GOT3 (cell line): Measurements from ENCODE around the gene FBXO31.
"Not testable (repeated sequence)": the region's sequence is repeated elsewhere in the genome, so short reads cannot be mapped to it uniquely, and the experiment has no call there.

ENCODE experiments used
- DNase-seq: peaks from one replicate; lab custom pipeline; 2025; ENCODE audit warnings: mixed read lengths; lab: John Stamatoyannopoulos, UW

Gene FBXO31

GRCh38 chr16:87362828-87363559 lies 20.6 kb downstream of the FBXO31 start:
- DNase-seq = not testable (repeated sequence)

DNA sequence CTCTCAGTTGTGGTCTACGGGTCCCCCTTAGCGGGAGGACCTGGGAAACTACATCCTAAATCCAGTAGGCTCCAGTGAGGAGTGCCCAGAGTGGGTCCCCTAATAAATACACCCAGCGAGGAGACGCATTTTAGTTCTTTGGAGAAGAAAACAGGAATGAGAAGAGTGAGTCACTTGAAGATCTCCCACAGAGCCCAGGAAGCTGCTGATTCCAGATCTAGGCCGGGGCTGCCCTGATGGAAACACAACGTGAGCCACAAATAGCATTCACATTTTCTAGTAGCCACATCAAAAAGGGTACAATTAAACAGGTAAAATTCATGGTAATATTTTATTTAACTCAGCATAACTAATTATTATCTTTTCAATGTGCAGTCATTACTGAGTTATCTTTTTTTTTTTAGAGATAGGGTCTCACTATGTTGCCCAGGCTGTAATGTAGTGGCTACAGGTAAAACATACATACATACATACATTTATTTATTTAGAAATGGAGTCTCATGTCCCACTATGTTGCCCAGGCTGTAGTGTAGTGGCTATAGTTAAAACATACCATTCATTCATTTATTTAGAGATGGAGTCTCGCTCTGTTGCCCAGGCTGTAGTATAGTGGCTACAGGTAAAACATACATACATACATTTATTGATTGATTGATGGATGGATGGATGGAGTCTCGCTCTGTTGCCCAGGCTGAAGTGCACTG lies 21.5 kb downstream of the FBXO31 start:
- no peak for DNase-seq

DNA sequence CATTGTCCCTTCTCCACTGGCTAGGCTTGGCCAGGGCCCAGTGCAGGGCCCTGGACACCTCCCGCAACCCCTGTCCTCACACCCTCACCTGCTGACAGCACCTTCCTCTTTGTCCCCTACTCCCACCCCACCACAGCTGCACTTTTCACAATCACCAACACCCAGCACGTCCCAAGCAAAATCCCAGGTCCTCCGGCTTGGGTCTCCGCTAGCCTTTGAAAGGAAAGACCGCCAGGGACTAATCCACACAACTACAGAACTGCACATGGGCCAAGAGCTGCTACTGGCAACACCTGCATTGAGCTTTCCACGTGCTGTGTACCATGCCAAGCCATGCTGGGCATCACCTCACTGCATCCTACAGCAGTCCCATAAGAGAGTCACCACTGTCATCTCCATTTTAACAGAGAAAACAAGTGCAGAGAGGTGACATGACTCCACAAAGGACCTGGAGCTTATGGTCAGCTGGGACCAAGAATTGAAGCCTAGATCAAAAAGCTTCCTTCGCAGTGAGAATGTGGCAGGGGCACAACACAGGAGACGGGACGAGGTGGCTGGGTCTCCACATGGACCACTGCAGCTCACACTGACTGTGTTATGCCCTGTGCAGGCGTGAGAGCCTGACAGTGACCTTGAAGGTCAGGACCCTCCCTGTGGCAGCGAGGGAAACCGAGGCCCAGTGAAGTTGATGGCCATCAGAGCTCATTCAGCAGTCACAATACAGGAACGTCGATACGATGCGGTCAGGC lies 22.5 kb downstream of the FBXO31 start:
- no peak for DNase-seq

DNA sequence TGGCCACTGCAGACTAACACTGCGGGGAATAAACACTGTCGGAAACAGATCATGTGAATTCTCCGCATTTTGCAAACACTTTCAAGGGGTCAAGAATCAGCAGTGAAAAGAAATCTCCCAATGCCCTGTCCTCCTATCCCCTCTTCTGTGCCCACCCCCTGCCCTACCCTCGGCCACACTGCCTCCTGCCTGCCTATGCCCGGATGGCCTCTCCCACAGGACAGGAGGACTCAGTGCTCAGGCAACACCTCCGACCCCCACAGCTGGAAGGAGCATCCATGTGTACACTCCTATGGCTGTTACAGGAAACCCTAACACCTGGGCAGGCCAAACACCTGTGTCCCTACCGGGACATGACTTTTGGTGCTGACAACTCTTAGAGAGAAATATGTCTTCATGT lies 24.5 kb downstream of the FBXO31 start:
- no peak for DNase-seq

DNA sequence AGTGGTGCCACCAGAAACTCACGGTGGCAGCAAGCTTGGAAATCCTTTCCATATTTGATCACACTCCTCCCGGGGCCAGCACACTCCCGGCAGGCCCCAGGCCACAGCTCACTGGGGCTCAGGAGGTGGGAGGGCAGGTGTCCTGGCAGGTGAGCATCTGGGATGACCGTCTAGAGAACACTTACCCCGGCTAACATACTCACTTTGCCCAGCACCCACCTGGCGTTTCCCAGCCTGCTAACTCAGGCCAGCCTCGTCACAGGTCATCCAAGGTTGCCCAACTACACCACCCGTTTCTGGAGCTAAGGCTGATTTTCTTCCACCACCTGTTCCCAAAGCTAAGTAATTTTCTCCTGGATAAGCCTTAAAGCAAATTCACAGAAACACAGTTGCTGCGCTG lies 24.9 kb downstream of the FBXO31 start:
- no peak for DNase-seq

GRCh38 chr16:87358250-87358649 lies 25.3 kb downstream of the FBXO31 start:
- no peak for DNase-seq

DNA sequence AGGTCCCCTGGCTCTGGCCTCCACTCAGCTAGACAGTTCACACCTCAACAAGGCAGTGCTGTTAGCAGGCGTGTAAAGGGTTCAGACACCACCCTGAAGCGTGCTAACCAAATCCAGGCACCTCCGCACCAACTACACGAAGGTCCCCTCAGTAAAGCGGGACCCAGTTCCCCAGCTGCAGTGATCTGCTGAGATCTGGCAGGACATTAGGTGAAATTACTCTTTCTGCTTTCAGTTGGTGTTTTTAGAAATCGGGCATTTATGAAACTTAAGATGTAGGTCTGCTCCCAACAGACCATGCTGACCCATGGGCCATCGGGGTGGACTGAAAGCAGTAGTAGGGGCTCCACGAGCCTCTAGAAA lies 27.1 kb downstream of the FBXO31 start:
- no peak for DNase-seq

GRCh38 chr16:87353613-87354012 lies 30.0 kb downstream of the FBXO31 start:
- no peak for DNase-seq

DNA sequence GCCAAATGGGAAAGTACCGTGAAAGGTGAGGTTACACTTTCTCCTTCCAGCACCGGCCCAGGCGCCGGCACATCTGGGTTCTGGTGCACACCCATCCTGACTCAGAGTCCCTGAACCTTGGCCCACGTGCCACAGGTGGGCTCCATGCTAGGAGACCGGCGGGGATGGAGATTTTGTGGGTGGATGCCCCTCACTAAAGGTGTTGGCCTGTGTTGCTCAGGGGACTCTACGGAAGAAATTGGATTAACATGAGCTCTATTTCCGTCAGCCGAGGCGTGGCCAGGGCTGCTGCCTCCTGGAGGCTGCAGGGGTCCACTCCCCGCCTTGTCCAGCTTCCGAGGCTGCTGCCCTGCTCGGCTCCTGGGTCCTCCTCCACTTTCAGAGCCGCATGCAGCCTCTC lies 30.8 kb downstream of the FBXO31 start:
- DNase-seq = no peak

DNA sequence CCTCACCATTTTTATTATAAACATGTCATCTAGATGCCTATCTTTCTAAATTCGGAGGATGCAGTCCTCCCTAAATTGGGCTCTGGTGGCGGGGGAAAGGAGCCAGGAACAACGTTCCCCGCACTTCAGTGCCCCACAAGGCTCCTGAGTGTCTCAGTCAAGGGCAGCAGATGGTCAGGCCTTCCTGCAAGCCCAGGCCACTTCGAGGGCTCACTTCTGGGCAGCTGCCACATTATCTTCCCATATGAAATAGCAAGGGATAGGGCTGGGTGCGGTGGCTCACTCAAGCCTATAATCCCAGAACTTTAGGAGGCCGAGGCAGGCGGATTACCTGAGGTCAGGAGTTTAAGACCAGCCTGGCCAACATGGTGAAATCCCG lies 32.3 kb downstream of the FBXO31 start:
- DNase-seq = no peak

DNA sequence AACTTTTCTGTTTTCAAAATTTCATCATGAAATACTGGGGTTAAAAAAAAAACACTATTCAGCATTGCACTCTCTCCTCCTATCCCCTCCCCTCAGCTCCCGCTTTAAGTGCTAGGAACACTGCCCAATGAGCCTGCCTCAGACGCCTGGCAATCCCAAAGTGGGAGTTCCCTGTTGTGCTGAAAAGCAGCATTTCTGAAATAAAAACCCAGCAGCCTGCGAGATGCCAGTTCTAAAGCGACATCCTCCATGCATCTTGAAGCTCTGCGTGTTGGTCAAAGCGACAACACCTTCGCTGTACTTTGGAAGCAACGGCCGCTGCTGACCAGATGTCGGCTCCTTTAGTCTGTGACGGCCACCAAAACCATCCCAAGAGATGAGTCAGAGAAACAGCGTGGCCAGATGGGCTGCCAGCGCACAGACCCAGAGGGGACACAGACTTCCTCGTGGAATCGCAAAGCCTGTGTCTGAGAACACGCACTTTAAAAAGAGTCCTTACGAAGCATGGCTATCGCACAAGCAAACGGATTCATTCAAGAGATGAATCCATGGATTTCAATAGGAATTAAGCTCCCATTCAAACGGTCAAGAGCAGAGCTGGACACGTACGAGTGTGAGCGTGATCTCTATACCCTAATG lies 32.8 kb downstream of the FBXO31 start:
- no peak for DNase-seq

DNA sequence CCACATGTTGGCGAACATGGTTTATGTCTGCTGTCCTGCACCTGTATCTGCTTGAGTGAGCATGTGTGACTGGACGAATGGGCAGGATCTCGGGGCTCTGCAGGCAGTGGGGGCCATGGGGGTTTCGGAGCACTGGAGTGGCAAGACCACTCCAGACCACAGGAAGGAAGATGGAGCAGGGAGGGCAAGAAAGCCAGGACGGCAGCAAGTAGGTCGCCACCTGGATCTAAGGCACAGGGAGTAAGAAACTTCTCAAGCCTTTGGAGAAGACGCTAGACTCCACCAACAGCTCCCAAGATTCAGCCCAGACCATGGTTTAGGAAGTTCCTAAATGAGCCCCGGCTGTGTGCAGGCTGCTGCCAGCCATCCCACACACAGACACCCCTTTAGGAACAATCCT lies 33.5 kb downstream of the FBXO31 start:
- no peak for DNase-seq

GRCh38 chr16:87348616-87349157 lies 34.9 kb downstream of the FBXO31 start:
- no peak for DNase-seq

DNA sequence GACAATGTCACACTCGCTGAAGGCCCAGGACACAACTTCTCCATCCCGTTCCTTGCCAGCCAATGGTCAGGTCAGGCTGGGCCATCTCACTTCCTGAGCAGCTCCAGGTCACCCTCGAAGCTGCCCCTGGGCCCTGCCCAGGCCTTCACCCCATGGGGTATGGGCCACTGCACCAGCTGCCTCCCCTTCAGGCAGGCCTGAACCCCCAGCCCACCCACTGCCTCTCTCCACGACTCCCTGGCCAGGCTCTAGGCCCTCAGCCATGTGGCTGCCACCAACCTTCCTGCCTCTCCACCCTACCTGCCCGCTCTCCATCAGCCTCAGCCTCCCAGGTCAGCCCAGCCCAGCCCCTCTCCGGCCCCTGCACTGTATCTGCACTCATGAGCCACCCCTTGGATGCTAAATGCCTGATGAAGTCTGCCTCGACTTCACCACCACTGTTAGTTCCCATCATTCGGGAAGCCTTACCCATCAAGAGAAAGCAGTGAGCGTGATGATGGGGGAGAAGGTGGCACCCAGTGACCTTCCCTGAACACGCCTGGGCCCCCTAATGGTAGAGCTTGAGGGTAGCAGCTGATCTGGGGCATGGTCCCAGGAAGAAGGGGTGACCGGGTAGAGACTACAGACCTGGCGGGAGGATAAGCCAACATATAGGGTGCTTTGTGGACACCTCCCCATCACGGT lies 35.5 kb downstream of the FBXO31 start:
- DNase-seq = no peak

DNA sequence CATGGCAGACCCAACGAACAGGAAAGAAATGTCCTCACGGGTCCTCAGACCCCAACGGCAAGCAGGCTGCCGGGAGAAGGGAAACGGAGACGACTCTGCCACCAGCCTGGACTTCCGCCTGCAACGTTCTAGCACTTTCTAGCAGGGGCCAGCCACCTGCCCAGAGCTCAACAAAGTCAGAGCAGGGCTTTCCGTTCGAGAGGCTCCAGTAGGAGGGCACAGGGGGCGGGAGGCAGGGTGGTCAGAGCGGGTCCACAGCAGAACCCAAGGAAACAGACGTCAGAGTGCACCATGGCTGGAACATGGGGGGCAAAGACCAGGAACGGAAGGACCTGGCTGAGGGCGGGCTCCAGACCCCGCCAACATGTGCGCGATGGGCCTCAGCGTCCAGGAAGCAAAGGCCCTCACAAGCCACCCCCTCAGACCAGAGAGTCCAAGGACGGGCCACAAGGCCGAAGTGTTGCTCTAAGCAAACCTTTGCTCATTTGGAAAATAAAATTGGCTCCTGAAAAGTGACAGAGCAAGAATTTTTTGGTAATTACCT lies 37.0 kb downstream of the FBXO31 start:
- DNase-seq = no peak

DNA sequence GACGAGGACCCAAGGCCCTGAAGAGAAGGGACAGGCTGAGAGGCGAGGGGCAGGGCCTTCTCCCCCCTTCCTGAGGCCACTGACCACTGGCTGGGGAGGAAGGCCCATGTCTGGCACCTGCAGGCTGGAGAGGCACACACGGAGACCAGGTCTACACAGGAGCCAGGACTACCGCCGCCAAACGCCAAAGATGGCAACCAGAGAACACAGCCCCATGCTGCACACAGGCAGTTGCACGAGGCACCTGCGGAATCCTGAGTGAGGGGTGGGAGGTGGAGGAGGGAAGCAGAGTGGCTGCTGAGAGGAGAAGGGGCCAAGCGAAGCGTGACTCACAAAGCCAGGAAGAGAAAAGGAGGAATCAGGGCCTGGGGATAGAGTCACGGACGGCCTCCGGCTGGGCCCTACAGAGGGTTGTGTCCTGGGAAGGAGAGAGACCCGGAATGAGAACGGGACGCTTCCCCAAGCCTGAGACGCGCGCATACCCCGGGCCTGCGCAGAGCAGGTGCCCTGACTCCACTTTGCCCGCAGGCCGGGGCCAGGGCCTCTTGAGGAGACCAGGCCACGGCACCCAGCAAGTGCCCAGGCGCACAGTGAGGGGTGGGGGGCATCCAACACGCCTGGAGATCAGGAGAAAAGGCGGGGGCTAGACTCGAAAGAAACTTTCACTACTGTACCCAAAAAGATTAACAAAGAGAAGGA lies 37.7 kb downstream of the FBXO31 start:
- no peak for DNase-seq

- no peak for DNase-seq
These were observed 38.5 kb downstream of the FBXO31 start for GRCh38 chr16:87344931-87345631.

DNA sequence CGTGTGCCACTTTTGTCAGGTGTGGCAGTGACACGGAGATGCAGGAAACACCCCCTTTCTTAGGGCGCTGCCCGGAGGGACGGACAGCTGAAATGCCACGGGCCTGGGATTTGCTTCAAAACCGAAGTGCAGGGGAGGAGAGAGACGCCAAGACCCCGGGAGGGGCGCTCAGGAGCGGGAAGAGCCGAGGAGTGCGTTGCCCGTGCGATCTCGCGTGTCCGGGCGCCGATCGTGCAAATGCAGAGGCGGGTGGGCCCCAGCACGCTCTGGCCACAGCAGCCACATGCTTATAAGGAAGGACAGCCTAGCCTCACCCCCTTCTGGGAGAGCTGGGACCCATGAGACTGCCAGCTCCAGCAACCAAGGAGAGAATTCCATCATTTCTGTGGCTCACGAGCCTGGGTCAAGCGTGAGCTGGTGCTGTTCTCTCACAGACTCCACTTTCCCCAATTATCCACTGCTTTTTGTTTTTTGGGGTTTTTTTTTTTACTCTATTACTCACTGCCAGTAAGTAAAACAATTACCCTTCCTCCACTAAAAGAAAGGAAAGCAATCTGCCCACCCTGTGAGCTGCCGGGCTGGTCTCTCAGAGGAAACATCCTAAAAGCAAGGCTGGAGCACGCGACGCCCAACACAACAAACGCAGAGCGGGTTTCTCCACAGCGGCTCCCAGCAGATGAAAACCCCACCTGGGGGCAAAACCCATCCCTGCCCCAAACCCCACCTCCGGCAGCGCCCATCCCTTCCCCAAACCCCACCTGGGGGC lies 39.2 kb downstream of the FBXO31 start:
- no peak for DNase-seq

GRCh38 chr16:87343753-87344050 lies 39.9 kb downstream of the FBXO31 start:
- DNase-seq = no peak
